ENCODE results near the gene DNAH7.
A peak's percentile ranks its signal among the peaks of the same experiment; 100 is the strongest.

The DNAH7 gene

GRCh38 chr2:195810340-195811098, 258.1 kb downstream of the DNAH7 start:
- H3K36me3 ChIP-seq (ENCODE audit: control insufficient read depth, insufficient read depth, low read length), result no peaks in the 10 kb centered on the region
- no peaks in the 10 kb centered on the region for H3K9me3 ChIP-seq (ENCODE audit: control insufficient read depth, insufficient read depth, low read length)
- H3K9ac ChIP-seq (ENCODE audit: low read depth, low read length), result no peak overlapping the region
- H3K4me1 ChIP-seq (ENCODE audit: control insufficient read depth, insufficient read depth, low read length), result peaks cover 49% of the 10 kb centered on the region
- H3K27me3 ChIP-seq (ENCODE audit: control insufficient read depth, insufficient read depth, low read length), result no peaks in the 10 kb centered on the region
- no peak overlapping the region for H3K27ac ChIP-seq (ENCODE audit: low read depth, low read length)
- no peak overlapping the region for H3K4me3 ChIP-seq (ENCODE audit: low read depth, low read length)

GRCh38 chr2:195808189-195808588, 260.4 kb downstream of the DNAH7 start:
- Histone ChIP-seq H3K4me3 (ENCODE audit: low read depth, low read length) (no peak overlapping the region), H3K4me1 (ENCODE audit: control insufficient read depth, insufficient read depth, low read length) (peaks cover 72% of the 10 kb centered on the region), H3K9ac (ENCODE audit: low read depth, low read length) (no peak overlapping the region), H3K36me3 (ENCODE audit: control insufficient read depth, insufficient read depth, low read length) (no peaks in the 10 kb centered on the region), H3K27ac (ENCODE audit: low read depth, low read length) (peak overlapping the region; percentile 64), H3K27me3 (ENCODE audit: control insufficient read depth, insufficient read depth, low read length) (no peaks in the 10 kb centered on the region), H3K9me3 (ENCODE audit: control insufficient read depth, insufficient read depth, low read length) (no peaks in the 10 kb centered on the region)

DNA sequence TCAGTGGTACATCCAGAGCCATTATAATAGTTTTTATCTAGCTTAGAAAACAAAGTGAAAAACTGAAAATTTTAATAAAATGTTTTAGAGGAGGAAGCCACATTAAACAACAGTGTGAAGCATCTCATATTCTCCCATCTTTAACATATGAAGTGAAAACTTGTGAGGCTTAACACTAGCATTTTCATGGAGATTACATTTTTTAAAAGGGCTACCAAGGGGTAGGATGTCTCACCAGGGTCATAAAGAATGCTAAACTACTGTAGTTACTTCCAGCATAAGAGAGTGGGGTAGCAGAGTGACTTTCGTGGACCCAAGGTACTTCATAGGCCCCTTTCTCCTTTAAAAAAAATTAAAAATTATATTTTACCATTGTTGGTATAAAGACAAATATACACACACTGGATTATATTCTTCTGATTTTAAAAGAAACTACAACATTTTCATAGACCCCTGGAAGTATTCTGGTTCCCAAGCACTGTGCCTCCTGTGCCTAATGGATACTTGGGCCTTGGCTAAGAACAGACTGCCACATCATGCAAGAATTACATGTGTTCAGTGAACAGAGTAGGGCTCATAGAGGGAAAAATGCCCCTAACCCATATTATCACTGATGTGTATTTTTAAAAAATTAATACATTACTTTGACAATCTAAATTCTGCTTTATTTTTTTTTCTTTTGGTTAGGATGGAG, 263.2 kb downstream of the DNAH7 start:
- H3K27me3 ChIP-seq (ENCODE audit: control insufficient read depth, insufficient read depth, low read length), result no peaks in the 10 kb centered on the region
- H3K9ac ChIP-seq (ENCODE audit: low read depth, low read length), result no peak overlapping the region
- peak overlapping the region; percentile 87 for H3K27ac ChIP-seq (ENCODE audit: low read depth, low read length)
- peak overlapping the region; percentile 36; the same call in 1 of the 2 replicates for H3K4me3 ChIP-seq (ENCODE audit: low read depth, low read length)
- H3K9me3 ChIP-seq (ENCODE audit: control insufficient read depth, insufficient read depth, low read length), result no peaks in the 10 kb centered on the region
- no peaks in the 10 kb centered on the region for H3K36me3 ChIP-seq (ENCODE audit: control insufficient read depth, insufficient read depth, low read length)
- peaks cover 72% of the 10 kb centered on the region for H3K4me1 ChIP-seq (ENCODE audit: control insufficient read depth, insufficient read depth, low read length)

DNA sequence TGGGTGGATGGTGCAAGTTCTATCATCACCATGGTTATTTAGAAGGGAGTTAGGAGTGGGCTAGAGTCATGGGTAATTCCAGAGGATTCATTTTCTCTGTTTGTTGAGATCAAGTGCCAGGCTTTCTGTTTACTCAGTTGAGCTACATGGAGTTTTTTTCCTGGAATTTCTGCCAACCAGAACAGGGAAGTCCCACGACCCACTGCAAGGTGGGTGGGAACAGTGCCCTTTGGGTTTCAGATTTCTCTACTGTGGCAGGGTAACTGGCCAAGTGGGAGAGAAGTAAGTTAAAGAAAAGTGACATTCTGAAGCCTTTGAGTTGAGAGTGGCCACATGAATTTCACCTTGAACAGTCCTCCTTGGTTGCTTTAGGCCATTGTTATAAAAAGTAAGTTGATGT, 272.8 kb downstream of the DNAH7 start:
- no peaks in the 10 kb centered on the region for H3K4me1 ChIP-seq (ENCODE audit: control insufficient read depth, insufficient read depth, low read length)
- H3K27ac ChIP-seq (ENCODE audit: low read depth, low read length), result no peak overlapping the region
- no peaks in the 10 kb centered on the region for H3K27me3 ChIP-seq (ENCODE audit: control insufficient read depth, insufficient read depth, low read length)
- no peaks in the 10 kb centered on the region for H3K9me3 ChIP-seq (ENCODE audit: control insufficient read depth, insufficient read depth, low read length)
- H3K36me3 ChIP-seq (ENCODE audit: control insufficient read depth, insufficient read depth, low read length), result no peaks in the 10 kb centered on the region
- no peak overlapping the region for H3K9ac ChIP-seq (ENCODE audit: low read depth, low read length)
- H3K4me3 ChIP-seq (ENCODE audit: low read depth, low read length), result no peak overlapping the region

- Histone ChIP-seq H3K4me1 (ENCODE audit: control insufficient read depth, insufficient read depth, low read length) (no peaks in the 10 kb centered on the region), H3K4me3 (ENCODE audit: low read depth, low read length) (no peak overlapping the region), H3K9ac (ENCODE audit: low read depth, low read length) (no peak overlapping the region), H3K27me3 (ENCODE audit: control insufficient read depth, insufficient read depth, low read length) (no peaks in the 10 kb centered on the region), H3K36me3 (ENCODE audit: control insufficient read depth, insufficient read depth, low read length) (no peaks in the 10 kb centered on the region), H3K9me3 (ENCODE audit: control insufficient read depth, insufficient read depth, low read length) (no peaks in the 10 kb centered on the region), H3K27ac (ENCODE audit: low read depth, low read length) (no peak overlapping the region)
Observed at GRCh38 chr2:195793881-195794280, 274.8 kb downstream of the DNAH7 start.

- Histone ChIP-seq H3K9me3 (ENCODE audit: control insufficient read depth, insufficient read depth, low read length) (no peaks in the 10 kb centered on the region), H3K4me1 (ENCODE audit: control insufficient read depth, insufficient read depth, low read length) (no peaks in the 10 kb centered on the region), H3K27me3 (ENCODE audit: control insufficient read depth, insufficient read depth, low read length) (no peaks in the 10 kb centered on the region), H3K36me3 (ENCODE audit: control insufficient read depth, insufficient read depth, low read length) (no peaks in the 10 kb centered on the region), H3K4me3 (ENCODE audit: low read depth, low read length) (no peak overlapping the region), H3K27ac (ENCODE audit: low read depth, low read length) (no peak overlapping the region), H3K9ac (ENCODE audit: low read depth, low read length) (no peak overlapping the region)
Observed at GRCh38 chr2:195782156-195782555, 286.5 kb downstream of the DNAH7 start.

GRCh38 chr2:195779491-195779890, 289.1 kb downstream of the DNAH7 start:
- Histone ChIP-seq H3K9ac (ENCODE audit: low read depth, low read length) (no peak overlapping the region), H3K27me3 (ENCODE audit: control insufficient read depth, insufficient read depth, low read length) (no peaks in the 10 kb centered on the region), H3K9me3 (ENCODE audit: control insufficient read depth, insufficient read depth, low read length) (no peaks in the 10 kb centered on the region), H3K27ac (ENCODE audit: low read depth, low read length) (no peak overlapping the region), H3K4me3 (ENCODE audit: low read depth, low read length) (no peak overlapping the region), H3K36me3 (ENCODE audit: control insufficient read depth, insufficient read depth, low read length) (no peaks in the 10 kb centered on the region), H3K4me1 (ENCODE audit: control insufficient read depth, insufficient read depth, low read length) (peaks cover 14% of the 10 kb centered on the region; the same call in 1 of the 2 replicates)

GRCh38 chr2:195769975-195770374, 298.7 kb downstream of the DNAH7 start:
- no peak overlapping the region for H3K9ac ChIP-seq (ENCODE audit: low read depth, low read length)
- H3K27me3 ChIP-seq (ENCODE audit: control insufficient read depth, insufficient read depth, low read length), result no peaks in the 10 kb centered on the region
- peaks cover 6% of the 10 kb centered on the region; the same call in 1 of the 2 replicates for H3K4me1 ChIP-seq (ENCODE audit: control insufficient read depth, insufficient read depth, low read length)
- H3K36me3 ChIP-seq (ENCODE audit: control insufficient read depth, insufficient read depth, low read length), result no peaks in the 10 kb centered on the region
- no peak overlapping the region for H3K4me3 ChIP-seq (ENCODE audit: low read depth, low read length)
- peaks cover 3% of the 10 kb centered on the region; the same call in 1 of the 2 replicates for H3K9me3 ChIP-seq (ENCODE audit: control insufficient read depth, insufficient read depth, low read length)
- no peak overlapping the region for H3K27ac ChIP-seq (ENCODE audit: low read depth, low read length)

- Histone ChIP-seq H3K4me1 (ENCODE audit: control insufficient read depth, insufficient read depth, low read length) (no peaks in the 10 kb centered on the region), H3K4me3 (ENCODE audit: low read depth, low read length) (no peak overlapping the region), H3K9me3 (ENCODE audit: control insufficient read depth, insufficient read depth, low read length) (peaks cover 6% of the 10 kb centered on the region; the same call in 1 of the 2 replicates), H3K27me3 (ENCODE audit: control insufficient read depth, insufficient read depth, low read length) (no peaks in the 10 kb centered on the region), H3K36me3 (ENCODE audit: control insufficient read depth, insufficient read depth, low read length) (no peaks in the 10 kb centered on the region), H3K9ac (ENCODE audit: low read depth, low read length) (no peak overlapping the region), H3K27ac (ENCODE audit: low read depth, low read length) (no peak overlapping the region)
Observed at GRCh38 chr2:195768431-195768830, 300.2 kb downstream of the DNAH7 start.

DNA sequence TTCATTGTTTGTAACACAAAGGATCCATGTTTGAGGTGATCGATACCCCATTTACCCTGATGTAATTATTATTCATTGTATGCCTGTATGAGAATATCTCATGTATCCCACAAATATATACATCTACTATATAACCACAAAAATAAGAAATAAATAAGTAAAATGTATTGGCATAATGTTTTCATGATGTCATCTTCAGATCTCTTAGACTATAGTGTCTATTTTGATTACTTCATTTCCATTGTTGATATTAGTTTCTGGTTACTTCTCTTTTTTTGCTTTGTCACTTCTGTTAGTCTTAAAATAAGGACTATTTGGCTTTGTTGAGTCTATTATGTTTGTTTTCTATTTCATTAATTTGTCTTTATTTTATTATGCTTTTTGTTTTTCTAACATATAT, 301.9 kb downstream of the DNAH7 start:
- no peaks in the 10 kb centered on the region for H3K4me1 ChIP-seq (ENCODE audit: control insufficient read depth, insufficient read depth, low read length)
- no peak overlapping the region for H3K27ac ChIP-seq (ENCODE audit: low read depth, low read length)
- no peaks in the 10 kb centered on the region for H3K36me3 ChIP-seq (ENCODE audit: control insufficient read depth, insufficient read depth, low read length)
- no peak overlapping the region for H3K9ac ChIP-seq (ENCODE audit: low read depth, low read length)
- H3K27me3 ChIP-seq (ENCODE audit: control insufficient read depth, insufficient read depth, low read length), result no peaks in the 10 kb centered on the region
- no peak overlapping the region for H3K4me3 ChIP-seq (ENCODE audit: low read depth, low read length)
- peaks cover 6% of the 10 kb centered on the region; the same call in 1 of the 2 replicates for H3K9me3 ChIP-seq (ENCODE audit: control insufficient read depth, insufficient read depth, low read length)

GRCh38 chr2:195763866-195764265, 304.8 kb downstream of the DNAH7 start:
- Histone ChIP-seq H3K9ac (ENCODE audit: low read depth, low read length) (no peak overlapping the region), H3K4me3 (ENCODE audit: low read depth, low read length) (no peak overlapping the region), H3K27me3 (ENCODE audit: control insufficient read depth, insufficient read depth, low read length) (no peaks in the 10 kb centered on the region), H3K36me3 (ENCODE audit: control insufficient read depth, insufficient read depth, low read length) (no peaks in the 10 kb centered on the region), H3K4me1 (ENCODE audit: control insufficient read depth, insufficient read depth, low read length) (no peaks in the 10 kb centered on the region), H3K9me3 (ENCODE audit: control insufficient read depth, insufficient read depth, low read length) (peaks cover 6% of the 10 kb centered on the region; the same call in 1 of the 2 replicates), H3K27ac (ENCODE audit: low read depth, low read length) (no peak overlapping the region)

Data from HUES48 (cell line).